ENCODE measurements around the gene LTBR.

The LTBR gene

DNA sequence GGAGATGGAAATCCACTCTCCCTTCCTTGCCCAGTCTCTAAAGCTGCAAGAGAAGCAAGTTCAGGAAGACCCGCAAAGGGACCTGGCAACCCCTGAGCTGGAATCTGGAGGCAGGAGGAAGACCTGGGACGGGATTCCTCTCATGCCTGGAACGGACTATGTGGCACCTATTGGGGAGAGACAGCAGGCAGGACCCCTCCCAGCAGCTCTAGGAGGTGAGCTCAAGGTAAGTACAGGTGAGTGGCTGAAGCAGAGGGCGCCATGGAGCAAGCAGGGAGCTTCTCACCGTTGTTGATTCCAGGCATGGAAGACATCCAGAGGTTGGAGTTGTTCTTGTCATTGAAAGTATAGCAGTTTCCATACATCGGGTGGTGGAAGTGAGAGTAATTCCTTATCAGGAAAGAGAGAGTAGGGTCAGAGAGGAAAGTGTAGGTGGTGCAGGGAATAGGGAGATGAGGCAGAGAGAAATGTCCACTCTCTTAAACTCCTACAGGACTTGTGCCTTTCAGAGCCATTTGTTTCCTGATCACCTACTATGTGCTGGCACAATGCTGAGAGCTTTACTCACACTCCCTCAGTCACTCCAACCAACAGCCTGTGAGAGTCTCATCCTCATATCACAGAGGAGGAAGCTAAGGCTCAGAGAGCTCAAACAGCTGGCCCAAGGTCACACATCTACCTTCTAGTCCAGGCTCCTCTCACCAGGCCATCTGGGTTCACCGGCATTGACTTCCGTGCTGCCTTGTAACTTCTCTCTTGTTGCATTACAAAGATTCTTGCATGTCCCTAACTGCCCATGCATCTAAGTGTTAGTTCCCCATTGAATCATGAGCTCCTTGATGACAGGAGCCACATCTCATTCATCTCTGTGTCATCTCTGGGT is 28.2 kb upstream of the LTBR start:
- TF ChIP-seq, protein P1, sequence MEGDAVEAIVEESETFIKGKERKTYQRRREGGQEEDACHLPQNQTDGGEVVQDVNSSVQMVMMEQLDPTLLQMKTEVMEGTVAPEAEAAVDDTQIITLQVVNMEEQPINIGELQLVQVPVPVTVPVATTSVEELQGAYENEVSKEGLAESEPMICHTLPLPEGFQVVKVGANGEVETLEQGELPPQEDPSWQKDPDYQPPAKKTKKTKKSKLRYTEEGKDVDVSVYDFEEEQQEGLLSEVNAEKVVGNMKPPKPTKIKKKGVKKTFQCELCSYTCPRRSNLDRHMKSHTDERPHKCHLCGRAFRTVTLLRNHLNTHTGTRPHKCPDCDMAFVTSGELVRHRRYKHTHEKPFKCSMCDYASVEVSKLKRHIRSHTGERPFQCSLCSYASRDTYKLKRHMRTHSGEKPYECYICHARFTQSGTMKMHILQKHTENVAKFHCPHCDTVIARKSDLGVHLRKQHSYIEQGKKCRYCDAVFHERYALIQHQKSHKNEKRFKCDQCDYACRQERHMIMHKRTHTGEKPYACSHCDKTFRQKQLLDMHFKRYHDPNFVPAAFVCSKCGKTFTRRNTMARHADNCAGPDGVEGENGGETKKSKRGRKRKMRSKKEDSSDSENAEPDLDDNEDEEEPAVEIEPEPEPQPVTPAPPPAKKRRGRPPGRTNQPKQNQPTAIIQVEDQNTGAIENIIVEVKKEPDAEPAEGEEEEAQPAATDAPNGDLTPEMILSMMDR (IDR thresholded peaks at IDR 0.05; ENCODE audit: low read depth, low read length, missing control alignments): no peak
- no peak for DNase-seq (ENCODE audit: low read depth)
- no peak overlapping the region for H3K4me3 ChIP-seq (ENCODE audit: low read depth, low read length)

DNA sequence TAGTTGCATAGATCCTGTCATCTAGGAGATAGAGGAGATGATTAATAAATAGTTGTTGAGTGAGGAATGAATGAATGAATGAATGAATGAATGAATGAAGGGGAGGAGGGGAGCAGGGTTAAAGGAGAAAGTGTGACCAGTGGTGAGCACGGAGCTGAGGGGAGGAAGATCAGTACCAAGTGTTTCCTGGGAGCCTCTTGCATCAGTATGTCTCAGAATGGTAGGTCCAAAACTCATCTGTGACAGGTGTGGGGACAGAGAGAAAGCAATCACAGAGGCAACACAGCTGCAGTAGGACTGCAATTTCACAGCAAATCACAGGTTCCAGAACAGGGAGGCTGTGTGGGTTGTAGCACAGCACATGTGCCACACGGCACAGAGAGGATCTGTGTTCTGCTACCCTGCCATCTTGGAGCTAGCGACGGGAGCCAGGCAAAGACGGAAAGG is 27.6 kb upstream of the LTBR start:
- no peak for DNase-seq (ENCODE audit: low read depth)
- TF ChIP-seq, protein P1 (IDR thresholded peaks at IDR 0.05; ENCODE audit: low read depth, low read length, missing control alignments): no peak
- H3K4me3 ChIP-seq (ENCODE audit: low read depth, low read length): no peak overlapping the region

DNA sequence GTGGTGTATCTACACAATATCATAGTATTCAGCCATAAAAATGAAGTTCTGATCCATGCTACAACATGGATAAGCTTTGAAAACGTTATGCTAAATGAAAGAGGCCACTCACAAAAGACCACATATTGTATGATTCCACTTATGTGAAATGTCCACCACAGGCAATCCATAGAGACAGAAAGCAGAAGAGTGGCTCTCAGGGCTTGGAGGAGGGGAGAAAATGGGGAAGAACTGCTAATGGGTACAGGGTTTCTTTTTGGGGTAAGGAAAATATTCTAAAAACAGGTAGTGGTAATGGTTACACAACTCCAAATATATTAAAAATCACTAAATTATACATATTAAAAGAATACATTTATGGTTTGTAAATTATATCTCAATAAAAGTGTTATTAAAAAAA is 25.1 kb upstream of the LTBR start:
- DNase-seq (ENCODE audit: low read depth): no peak
- TF ChIP-seq, protein P1 (IDR thresholded peaks at IDR 0.05; ENCODE audit: low read depth, low read length, missing control alignments): no peak
- no peak overlapping the region for H3K4me3 ChIP-seq (ENCODE audit: low read depth, low read length)

DNA sequence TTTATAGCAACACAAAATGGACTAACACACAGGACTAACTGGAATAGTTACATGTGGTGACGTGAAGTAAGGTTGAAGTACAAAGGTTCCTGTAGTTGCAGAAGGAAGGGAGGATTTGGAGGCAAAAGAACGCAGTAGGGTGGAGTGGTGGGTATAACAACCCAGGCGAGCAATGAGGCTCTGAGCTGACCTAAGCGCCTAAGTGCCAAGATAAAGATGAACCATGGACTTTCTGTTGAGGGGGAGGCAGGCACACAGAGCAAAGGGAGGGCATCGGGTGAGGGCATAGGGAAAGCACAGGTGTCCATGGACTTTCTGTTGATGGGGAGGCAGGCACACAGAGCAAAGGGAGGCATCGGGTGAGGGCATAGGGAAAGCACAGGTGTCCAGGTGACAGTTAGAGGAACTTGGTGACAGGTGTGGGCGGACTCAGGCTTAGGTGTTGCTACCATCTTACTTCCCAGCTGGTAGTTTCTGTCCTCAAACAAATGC is 23.8 kb upstream of the LTBR start:
- TF ChIP-seq, protein P1 (IDR thresholded peaks at IDR 0.05; ENCODE audit: low read depth, low read length, missing control alignments): no peak
- no peak for DNase-seq (ENCODE audit: low read depth)
- H3K4me3 ChIP-seq (ENCODE audit: low read depth, low read length): no peak overlapping the region

DNA sequence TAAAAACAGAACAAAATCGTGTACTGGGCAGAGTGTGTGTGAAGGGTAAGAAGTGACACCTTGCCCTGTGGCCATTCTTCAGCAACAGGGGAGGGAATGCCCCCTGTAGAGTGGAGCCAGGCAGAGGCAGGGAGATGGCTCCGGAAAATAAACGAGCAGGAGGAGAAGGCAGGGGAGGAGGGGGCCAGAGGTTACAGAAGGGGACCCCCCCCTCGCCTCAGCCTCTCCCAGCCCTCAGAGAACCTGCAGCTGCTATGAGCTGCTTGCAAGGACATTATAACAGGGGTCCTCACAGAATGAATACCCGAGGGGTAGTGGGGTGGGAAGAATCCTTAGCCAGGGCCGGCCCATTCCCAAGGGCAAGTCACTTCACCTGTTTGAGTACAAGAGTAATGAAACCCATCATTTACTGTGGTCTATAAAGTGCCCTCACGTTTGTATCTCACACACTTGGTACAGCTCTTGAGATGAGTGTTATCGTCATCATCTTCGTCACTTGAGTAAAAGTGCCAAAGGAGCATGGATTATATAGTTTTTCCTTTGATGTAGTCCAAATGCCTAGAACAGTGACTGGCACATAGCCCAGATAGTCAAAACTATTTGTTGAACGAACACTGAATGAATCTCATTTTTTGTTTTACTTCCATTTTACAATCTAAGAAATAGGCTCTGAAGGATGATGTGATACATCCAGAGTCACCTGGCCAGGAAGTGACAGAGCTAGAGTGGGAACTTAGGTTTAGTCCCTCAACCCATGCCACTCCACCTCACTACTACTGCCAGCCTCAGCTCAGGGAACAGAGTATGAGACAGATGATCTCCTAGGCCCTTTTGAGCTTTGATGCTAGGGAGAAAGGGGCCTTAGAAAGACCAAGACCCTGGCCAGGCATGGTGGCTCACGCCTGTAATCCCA is 23.1 kb upstream of the LTBR start:
- H3K4me3 ChIP-seq (ENCODE audit: low read depth, low read length): no peak overlapping the region
- no peak for DNase-seq (ENCODE audit: low read depth)
- TF ChIP-seq, protein P1 (IDR thresholded peaks at IDR 0.05; ENCODE audit: low read depth, low read length, missing control alignments): no peak

DNA sequence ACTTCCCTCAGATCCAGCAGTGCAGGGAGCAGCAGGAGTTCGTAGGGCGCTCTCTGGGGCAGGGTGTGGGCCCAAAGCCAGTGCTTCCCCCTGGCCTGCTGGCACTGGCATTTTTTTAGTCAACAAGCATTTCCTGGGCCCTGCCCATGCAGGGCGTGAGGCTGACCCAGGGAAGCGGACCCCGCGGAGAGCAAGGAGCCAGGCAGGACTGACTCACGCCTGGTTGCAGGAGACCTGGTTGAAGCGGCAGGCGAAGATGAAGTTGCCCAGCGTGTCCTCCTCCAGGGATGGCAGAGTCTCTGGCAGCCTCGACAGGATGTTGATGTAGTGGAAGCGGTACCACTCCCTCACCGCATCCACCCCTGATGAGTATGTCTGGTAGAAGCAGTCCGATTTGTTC is 22.1 kb upstream of the LTBR start:
- DNase-seq (ENCODE audit: low read depth): no peak
- TF ChIP-seq, protein P1 (IDR thresholded peaks at IDR 0.05; ENCODE audit: low read depth, low read length, missing control alignments): no peak
- H3K4me3 ChIP-seq (ENCODE audit: low read depth, low read length): no peak overlapping the region

Measured in GM12864 (cell line).